ENCODE measurements around the gene HOGA1. TPM values are rescaled to one million over a fixed set of nuclear protein-coding genes. Genes with fewer than 3 reads are reported as not detected.

HOGA1 gene
- polyA plus RNA-seq, 1 donor (not counting 4 experiments of a cell fraction or from before 2014, with no cell fraction given), result 1.0 TPM

- Histone ChIP-seq H3K36me3 (ENCODE audit: control insufficient read depth in 2 of 2, extremely low read depth in 1 of 2, insufficient read depth in 2 of 2, low read length in 2 of 2) (no peaks in the 10 kb centered on the region), H3K4me1 (ENCODE audit: control insufficient read depth, extremely low read depth, insufficient read depth, low read length) (peaks cover 10% of the 10 kb centered on the region)
- FAIRE-seq, result no peak
These were observed 45.1 kb downstream of the HOGA1 start for GRCh38 chr10:97629289-97629688.

DNA sequence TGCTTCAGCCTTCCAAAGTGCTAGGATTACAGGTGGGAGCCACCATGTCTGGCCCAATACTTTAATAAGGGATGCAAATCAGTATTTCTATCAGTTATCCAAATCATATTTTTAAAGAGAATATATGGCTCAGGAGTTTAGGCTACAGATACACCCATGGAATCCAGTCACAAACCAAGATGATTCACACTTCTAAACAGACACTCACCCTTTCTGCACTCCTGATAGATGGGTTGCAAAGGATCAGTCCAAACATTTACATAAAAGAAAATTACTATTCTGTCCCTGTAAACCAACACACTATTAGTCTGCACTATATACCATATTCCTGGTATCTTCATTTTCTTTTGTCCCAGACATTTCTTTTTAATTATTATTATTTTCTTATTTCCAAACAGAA is 46.9 kb downstream of the HOGA1 start:
- TF ChIP-seq EZH2 (IDR thresholded peaks at IDR 0.05; ENCODE audit: low read length), result no peak
- no peak for TF ChIP-seq CTCF (optimal IDR thresholded peaks at IDR 0.05 in 1 of 3, IDR thresholded peaks at IDR 0.05 in 1 of 3, conservative IDR thresholded peaks at IDR 0.05 in 1 of 3; ENCODE audit: extremely low read depth in 1 of 3, insufficient read depth in 2 of 3, low read length in 3 of 3)
- peaks cover 4% of the 10 kb centered on the region for H3K79me2 ChIP-seq (ENCODE audit: control insufficient read depth, insufficient read depth, low read length)

More at GRCh38 chr10:97629289-97629688, 45.1 kb downstream of the HOGA1 start:
- dilution Hi-C loops (cut with MboI; ENCODE audit: extremely low pct_ligation_motif_present, low sequenced_read_pairs), result no loop called here
- no peaks in the 10 kb centered on the region for H3K9me1 ChIP-seq (ENCODE audit: control insufficient read depth, extremely low read depth, insufficient read depth, low read length)
- no peaks in the 10 kb centered on the region for H4K20me1 ChIP-seq (ENCODE audit: control insufficient read depth, extremely low read depth, insufficient read depth, low read length)
- H3K27ac ChIP-seq (ENCODE audit: control insufficient read depth, insufficient read depth, low read length), result no peak overlapping the region
- no peak overlapping the region for H3K9ac ChIP-seq (ENCODE audit: control insufficient read depth, extremely low read depth, insufficient read depth, low read length)
- H3K4me2 ChIP-seq (ENCODE audit: control insufficient read depth, extremely low read depth, insufficient read depth, low read depth, low read length), result no peak overlapping the region
- H3K79me2 ChIP-seq (ENCODE audit: control insufficient read depth, insufficient read depth, low read length), result peaks cover 4% of the 10 kb centered on the region
- DNase-seq (ENCODE audit: low read depth, low spot score), result no peak
- no peaks in the 10 kb centered on the region for H3K9me3 ChIP-seq (ENCODE audit: control insufficient read depth, low read depth, low read length)
- TF ChIP-seq CTCF (optimal IDR thresholded peaks at IDR 0.05 in 1 of 3, IDR thresholded peaks at IDR 0.05 in 1 of 3, conservative IDR thresholded peaks at IDR 0.05 in 1 of 3; ENCODE audit: extremely low read depth in 1 of 3, insufficient read depth in 2 of 3, low read length in 3 of 3) (no peak), EZH2 (IDR thresholded peaks at IDR 0.05; ENCODE audit: low read length) (no peak)
- H2AFZ ChIP-seq (ENCODE audit: control insufficient read depth, low read length), result no peak overlapping the region
- H3K4me3 ChIP-seq (ENCODE audit: control insufficient read depth in 2 of 3, extremely low read depth in 1 of 3, insufficient read depth in 2 of 3, low read depth in 1 of 3, low read length in 3 of 3), result no peak overlapping the region
- no peaks in the 10 kb centered on the region for H3K27me3 ChIP-seq (ENCODE audit: control insufficient read depth, extremely low read depth, insufficient read depth, low read length)

More for the DNA sequence above, 46.9 kb downstream of the HOGA1 start:
- Histone ChIP-seq H3K9ac (ENCODE audit: control insufficient read depth, extremely low read depth, insufficient read depth, low read length) (no peak overlapping the region), H3K4me2 (ENCODE audit: control insufficient read depth, extremely low read depth, insufficient read depth, low read depth, low read length) (no peak overlapping the region), H2AFZ (ENCODE audit: control insufficient read depth, low read length) (no peak overlapping the region), H3K27me3 (ENCODE audit: control insufficient read depth, extremely low read depth, insufficient read depth, low read length) (no peaks in the 10 kb centered on the region), H3K27ac (ENCODE audit: control insufficient read depth, insufficient read depth, low read length) (no peak overlapping the region), H4K20me1 (ENCODE audit: control insufficient read depth, extremely low read depth, insufficient read depth, low read length) (no peaks in the 10 kb centered on the region), H3K4me1 (ENCODE audit: control insufficient read depth, extremely low read depth, insufficient read depth, low read length) (peaks cover 10% of the 10 kb centered on the region), H3K4me3 (ENCODE audit: control insufficient read depth in 2 of 3, extremely low read depth in 1 of 3, insufficient read depth in 2 of 3, low read depth in 1 of 3, low read length in 3 of 3) (no peak overlapping the region), H3K9me3 (ENCODE audit: control insufficient read depth, low read depth, low read length) (no peaks in the 10 kb centered on the region), H3K36me3 (ENCODE audit: control insufficient read depth in 2 of 2, extremely low read depth in 1 of 2, insufficient read depth in 2 of 2, low read length in 2 of 2) (no peaks in the 10 kb centered on the region), H3K9me1 (ENCODE audit: control insufficient read depth, extremely low read depth, insufficient read depth, low read length) (no peaks in the 10 kb centered on the region)
- dilution Hi-C loops (cut with MboI; ENCODE audit: extremely low pct_ligation_motif_present, low sequenced_read_pairs), result no loop called here
- DNase-seq (ENCODE audit: low read depth, low spot score) (no peak), FAIRE-seq (no peak)

Data from keratinocyte (primary cell).